Liver (tissue), 3 donors: ENCODE data around the gene MAPK6.

ENCODE experiments used
- EGR1 ChIP-seq, 2 donors: IDR thresholded peaks; 2 replicates each; pipeline ENCODE4 v1.6.1; 2016 to 2018; ENCODE audit warnings: antibody characterized with exemption in 2 of 2, low read depth in 2 of 2
- GABPA ChIP-seq, 2 donors: IDR thresholded peaks in 1 of 2; conservative IDR thresholded peaks in 1 of 2; 2 replicates each; pipeline ENCODE4 v1.6.1; 2016; ENCODE audit warnings: antibody characterized with exemption in 2 of 2, mild to moderate bottlenecking in 1 of 2, moderate library complexity in 1 of 2
- HNF4G ChIP-seq: IDR thresholded peaks from 2 replicates; pipeline ENCODE4 v1.6.1; 2016; ENCODE audit warnings: antibody characterized with exemption
- JUND ChIP-seq, 2 donors: IDR thresholded peaks; 2 replicates each; pipeline ENCODE4 v1.6.1; 2016; ENCODE audit warnings: antibody characterized with exemption in 2 of 2
- NR2F2 ChIP-seq: IDR thresholded peaks from 2 replicates; pipeline ENCODE4 v1.6.1; 2016; ENCODE audit warnings: antibody characterized with exemption
- RAD21 ChIP-seq, 2 donors: IDR thresholded peaks; 2 replicates each; pipeline ENCODE4 v1.6.1; 2016; ENCODE audit warnings: antibody characterized with exemption in 2 of 2, mild to moderate bottlenecking in 2 of 2
- SP1 ChIP-seq: IDR thresholded peaks from 2 replicates; pipeline ENCODE4 v1.6.1; 2018; ENCODE audit warnings: antibody characterized with exemption, mild to moderate bottlenecking
- TAF1 ChIP-seq: conservative IDR thresholded peaks from 2 replicates; pipeline ENCODE4 v1.6.1; 2016; ENCODE audit warnings: antibody characterized with exemption, mild to moderate bottlenecking
- YY1 ChIP-seq: IDR thresholded peaks from 2 replicates; pipeline ENCODE4 v1.6.1; 2016; ENCODE audit warnings: antibody characterized with exemption, mild to moderate bottlenecking
- TF ChIP-seq, protein P1 (sequence below): fragments of 150-350 bp; IDR thresholded peaks from 2 replicates; pipeline ENCODE4 v1.5.1; 2017; ENCODE audit warnings: improper control_type of control experiment, low read depth, low read length; ENCODE audit not compliant: missing input control
- TF ChIP-seq, protein P2 (sequence below): IDR thresholded peaks from 2 replicates; pipeline ENCODE4 v1.6.1; 2016; ENCODE audit warnings: antibody characterized with exemption, mild to moderate bottlenecking
- TF ChIP-seq, protein P3 (sequence below): IDR thresholded peaks from 2 replicates; pipeline ENCODE4 v1.6.1; 2016; ENCODE audit warnings: antibody characterized with exemption
- TF ChIP-seq, protein P4 (sequence below): IDR thresholded peaks from 2 replicates; pipeline ENCODE4 v1.6.1; 2016; ENCODE audit warnings: antibody characterized with exemption
- TF ChIP-seq, protein P5 (sequence below): IDR thresholded peaks from 2 replicates; pipeline ENCODE4 v1.6.1; 2016; ENCODE audit warnings: antibody characterized with exemption
- donor health status: healthy.
- donor health status: healthy.

DNA sequence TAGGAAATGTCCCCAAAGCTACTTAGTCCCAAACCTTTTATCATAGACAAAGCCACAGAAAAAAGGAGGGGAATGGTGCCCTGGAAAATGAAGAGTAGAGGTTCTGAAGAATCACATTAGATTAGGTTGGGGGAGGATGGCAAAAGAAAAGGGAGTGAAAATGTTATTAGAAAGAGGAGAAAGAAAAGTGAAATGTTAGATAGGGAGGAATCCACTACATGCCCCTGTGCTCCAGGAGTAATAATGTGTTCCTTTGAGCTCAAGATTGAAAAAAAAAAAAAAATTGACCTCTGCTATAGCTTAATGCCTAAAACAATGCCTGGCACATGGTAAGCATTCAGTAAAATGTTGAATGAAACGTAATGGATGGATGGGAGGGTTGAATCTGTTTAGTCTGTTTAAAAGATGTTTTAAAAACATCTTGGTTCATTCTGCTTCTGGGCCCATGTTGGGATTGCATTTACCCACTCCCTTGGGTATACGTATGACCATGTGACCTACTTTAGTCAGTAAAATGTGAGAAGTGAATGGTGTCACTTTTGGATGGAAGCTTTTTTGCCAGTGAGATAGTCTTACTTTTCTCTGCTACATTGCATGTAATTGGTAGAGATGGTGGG is 19.0 kb downstream of the MAPK6 start:
- TF ChIP-seq, protein P1, sequence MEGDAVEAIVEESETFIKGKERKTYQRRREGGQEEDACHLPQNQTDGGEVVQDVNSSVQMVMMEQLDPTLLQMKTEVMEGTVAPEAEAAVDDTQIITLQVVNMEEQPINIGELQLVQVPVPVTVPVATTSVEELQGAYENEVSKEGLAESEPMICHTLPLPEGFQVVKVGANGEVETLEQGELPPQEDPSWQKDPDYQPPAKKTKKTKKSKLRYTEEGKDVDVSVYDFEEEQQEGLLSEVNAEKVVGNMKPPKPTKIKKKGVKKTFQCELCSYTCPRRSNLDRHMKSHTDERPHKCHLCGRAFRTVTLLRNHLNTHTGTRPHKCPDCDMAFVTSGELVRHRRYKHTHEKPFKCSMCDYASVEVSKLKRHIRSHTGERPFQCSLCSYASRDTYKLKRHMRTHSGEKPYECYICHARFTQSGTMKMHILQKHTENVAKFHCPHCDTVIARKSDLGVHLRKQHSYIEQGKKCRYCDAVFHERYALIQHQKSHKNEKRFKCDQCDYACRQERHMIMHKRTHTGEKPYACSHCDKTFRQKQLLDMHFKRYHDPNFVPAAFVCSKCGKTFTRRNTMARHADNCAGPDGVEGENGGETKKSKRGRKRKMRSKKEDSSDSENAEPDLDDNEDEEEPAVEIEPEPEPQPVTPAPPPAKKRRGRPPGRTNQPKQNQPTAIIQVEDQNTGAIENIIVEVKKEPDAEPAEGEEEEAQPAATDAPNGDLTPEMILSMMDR, result no peak
- TF ChIP-seq, protein P2, sequence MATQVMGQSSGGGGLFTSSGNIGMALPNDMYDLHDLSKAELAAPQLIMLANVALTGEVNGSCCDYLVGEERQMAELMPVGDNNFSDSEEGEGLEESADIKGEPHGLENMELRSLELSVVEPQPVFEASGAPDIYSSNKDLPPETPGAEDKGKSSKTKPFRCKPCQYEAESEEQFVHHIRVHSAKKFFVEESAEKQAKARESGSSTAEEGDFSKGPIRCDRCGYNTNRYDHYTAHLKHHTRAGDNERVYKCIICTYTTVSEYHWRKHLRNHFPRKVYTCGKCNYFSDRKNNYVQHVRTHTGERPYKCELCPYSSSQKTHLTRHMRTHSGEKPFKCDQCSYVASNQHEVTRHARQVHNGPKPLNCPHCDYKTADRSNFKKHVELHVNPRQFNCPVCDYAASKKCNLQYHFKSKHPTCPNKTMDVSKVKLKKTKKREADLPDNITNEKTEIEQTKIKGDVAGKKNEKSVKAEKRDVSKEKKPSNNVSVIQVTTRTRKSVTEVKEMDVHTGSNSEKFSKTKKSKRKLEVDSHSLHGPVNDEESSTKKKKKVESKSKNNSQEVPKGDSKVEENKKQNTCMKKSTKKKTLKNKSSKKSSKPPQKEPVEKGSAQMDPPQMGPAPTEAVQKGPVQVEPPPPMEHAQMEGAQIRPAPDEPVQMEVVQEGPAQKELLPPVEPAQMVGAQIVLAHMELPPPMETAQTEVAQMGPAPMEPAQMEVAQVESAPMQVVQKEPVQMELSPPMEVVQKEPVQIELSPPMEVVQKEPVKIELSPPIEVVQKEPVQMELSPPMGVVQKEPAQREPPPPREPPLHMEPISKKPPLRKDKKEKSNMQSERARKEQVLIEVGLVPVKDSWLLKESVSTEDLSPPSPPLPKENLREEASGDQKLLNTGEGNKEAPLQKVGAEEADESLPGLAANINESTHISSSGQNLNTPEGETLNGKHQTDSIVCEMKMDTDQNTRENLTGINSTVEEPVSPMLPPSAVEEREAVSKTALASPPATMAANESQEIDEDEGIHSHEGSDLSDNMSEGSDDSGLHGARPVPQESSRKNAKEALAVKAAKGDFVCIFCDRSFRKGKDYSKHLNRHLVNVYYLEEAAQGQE, result no peak
- no peak for TF ChIP-seq RAD21 (IDR thresholded peaks at IDR 0.05)
- TF ChIP-seq, protein P3, sequence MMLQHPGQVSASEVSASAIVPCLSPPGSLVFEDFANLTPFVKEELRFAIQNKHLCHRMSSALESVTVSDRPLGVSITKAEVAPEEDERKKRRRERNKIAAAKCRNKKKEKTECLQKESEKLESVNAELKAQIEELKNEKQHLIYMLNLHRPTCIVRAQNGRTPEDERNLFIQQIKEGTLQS, result no peak
- TF ChIP-seq EGR1 (IDR thresholded peaks at IDR 0.05; ENCODE audit: low read depth in 2 of 2), result no peak
- TF ChIP-seq YY1, result no peak
- TF ChIP-seq TAF1, result no peak
- TF ChIP-seq, protein P4, sequence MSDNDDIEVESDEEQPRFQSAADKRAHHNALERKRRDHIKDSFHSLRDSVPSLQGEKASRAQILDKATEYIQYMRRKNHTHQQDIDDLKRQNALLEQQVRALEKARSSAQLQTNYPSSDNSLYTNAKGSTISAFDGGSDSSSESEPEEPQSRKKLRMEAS, result no peak
- no peak for TF ChIP-seq SP1
- no peak for TF ChIP-seq JUND (IDR thresholded peaks at IDR 0.05)
- TF ChIP-seq, protein P5, sequence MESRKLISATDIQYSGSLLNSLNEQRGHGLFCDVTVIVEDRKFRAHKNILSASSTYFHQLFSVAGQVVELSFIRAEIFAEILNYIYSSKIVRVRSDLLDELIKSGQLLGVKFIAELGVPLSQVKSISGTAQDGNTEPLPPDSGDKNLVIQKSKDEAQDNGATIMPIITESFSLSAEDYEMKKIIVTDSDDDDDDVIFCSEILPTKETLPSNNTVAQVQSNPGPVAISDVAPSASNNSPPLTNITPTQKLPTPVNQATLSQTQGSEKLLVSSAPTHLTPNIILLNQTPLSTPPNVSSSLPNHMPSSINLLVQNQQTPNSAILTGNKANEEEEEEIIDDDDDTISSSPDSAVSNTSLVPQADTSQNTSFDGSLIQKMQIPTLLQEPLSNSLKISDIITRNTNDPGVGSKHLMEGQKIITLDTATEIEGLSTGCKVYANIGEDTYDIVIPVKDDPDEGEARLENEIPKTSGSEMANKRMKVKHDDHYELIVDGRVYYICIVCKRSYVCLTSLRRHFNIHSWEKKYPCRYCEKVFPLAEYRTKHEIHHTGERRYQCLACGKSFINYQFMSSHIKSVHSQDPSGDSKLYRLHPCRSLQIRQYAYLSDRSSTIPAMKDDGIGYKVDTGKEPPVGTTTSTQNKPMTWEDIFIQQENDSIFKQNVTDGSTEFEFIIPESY, result no peak
- no peak for TF ChIP-seq GABPA (IDR thresholded peaks at IDR 0.05 in 1 of 2, conservative IDR thresholded peaks at IDR 0.05 in 1 of 2)
- no peak for TF ChIP-seq NR2F2
- no peak for TF ChIP-seq HNF4G
